ENCODE data around the gene FRMD5.

DNA sequence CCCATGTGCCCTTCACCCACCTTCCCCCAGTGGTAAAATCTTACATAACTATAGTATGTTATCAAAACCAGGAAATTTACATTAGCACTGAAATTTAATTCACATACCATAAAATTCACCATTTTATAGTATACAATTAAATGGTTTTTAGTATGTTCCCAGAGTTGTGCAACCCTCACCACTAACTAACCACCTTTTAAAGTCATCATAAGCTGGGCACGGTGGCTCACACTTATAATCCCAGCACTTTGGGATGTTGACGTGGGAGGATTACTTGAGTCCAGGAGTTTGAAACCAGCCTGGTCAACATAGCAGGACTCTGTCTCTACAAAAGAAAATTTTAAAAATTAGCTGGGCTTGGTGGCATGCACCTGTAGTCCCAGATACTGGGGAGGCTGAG, 13.7 kb downstream of the FRMD5 start:
- TF ChIP-seq, protein P1, sequence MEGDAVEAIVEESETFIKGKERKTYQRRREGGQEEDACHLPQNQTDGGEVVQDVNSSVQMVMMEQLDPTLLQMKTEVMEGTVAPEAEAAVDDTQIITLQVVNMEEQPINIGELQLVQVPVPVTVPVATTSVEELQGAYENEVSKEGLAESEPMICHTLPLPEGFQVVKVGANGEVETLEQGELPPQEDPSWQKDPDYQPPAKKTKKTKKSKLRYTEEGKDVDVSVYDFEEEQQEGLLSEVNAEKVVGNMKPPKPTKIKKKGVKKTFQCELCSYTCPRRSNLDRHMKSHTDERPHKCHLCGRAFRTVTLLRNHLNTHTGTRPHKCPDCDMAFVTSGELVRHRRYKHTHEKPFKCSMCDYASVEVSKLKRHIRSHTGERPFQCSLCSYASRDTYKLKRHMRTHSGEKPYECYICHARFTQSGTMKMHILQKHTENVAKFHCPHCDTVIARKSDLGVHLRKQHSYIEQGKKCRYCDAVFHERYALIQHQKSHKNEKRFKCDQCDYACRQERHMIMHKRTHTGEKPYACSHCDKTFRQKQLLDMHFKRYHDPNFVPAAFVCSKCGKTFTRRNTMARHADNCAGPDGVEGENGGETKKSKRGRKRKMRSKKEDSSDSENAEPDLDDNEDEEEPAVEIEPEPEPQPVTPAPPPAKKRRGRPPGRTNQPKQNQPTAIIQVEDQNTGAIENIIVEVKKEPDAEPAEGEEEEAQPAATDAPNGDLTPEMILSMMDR (IDR thresholded peaks at IDR 0.05; ENCODE audit: low read depth, low read length, poor library complexity, severe bottlenecking), result no peak
- no peak for TF ChIP-seq EZH2phosphoT487 (IDR thresholded peaks at IDR 0.05; ENCODE audit: borderline replicate concordance, low read length)
